CD4-positive, alpha-beta T cell treated with Interferon gamma for 1 hour (primary cell): ENCODE data around the gene FSCN2.

ENCODE experiments used
- DNase-seq: peaks from one replicate; pipeline ENCODE4 v3.0.0-alpha.2; 2020

FSCN2 gene

DNA sequence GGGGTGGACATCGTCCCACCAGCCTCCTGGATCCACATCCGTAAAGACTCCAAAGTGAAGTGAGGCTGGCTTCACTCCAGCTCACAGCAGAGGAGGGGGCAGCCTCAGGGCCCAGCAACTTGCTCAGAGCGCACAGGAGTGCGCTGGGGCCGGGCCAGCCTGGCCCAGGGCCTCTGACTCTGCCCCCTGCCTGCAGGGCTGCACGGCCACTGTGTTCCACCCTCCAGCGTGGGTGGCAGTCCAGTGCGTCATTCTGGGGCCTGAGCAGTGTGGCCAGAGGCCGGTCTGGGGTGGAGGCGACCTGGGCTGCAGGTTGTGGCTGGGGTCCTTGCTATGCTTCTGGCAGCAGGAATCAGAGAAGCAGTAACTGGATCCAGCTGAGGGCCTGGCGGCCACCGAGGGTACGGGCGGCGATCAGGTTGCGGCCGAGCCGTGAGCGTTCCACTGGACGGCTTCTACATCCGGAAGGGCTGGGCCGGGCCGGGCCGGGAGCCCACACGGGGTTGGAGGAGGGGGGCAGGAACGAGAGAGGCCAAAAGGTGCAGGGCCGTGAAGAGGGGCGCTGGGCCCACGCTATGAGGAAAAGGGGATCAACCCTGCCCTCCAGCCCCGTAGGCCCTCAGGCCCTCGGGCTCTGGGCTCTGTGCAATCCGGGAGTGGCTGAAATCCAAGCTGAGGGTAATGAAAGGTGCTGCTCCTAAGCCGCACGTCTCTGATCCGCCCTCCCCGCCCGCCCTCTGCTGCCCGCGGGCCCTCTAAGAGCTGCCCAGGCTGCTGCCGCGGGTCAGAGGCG, at the start of gene FSCN2:
Gene FSCN2 (plus strand): TSS at position 787 of the 793 bp plus-strand sequence. CDS start 155 bp downstream, outside the sequence.
- no peak for DNase-seq

- DNase-seq: no peak
These were observed 48.8 kb upstream of the FSCN2 start for GRCh38 chr17:81479175-81480071.

DNA sequence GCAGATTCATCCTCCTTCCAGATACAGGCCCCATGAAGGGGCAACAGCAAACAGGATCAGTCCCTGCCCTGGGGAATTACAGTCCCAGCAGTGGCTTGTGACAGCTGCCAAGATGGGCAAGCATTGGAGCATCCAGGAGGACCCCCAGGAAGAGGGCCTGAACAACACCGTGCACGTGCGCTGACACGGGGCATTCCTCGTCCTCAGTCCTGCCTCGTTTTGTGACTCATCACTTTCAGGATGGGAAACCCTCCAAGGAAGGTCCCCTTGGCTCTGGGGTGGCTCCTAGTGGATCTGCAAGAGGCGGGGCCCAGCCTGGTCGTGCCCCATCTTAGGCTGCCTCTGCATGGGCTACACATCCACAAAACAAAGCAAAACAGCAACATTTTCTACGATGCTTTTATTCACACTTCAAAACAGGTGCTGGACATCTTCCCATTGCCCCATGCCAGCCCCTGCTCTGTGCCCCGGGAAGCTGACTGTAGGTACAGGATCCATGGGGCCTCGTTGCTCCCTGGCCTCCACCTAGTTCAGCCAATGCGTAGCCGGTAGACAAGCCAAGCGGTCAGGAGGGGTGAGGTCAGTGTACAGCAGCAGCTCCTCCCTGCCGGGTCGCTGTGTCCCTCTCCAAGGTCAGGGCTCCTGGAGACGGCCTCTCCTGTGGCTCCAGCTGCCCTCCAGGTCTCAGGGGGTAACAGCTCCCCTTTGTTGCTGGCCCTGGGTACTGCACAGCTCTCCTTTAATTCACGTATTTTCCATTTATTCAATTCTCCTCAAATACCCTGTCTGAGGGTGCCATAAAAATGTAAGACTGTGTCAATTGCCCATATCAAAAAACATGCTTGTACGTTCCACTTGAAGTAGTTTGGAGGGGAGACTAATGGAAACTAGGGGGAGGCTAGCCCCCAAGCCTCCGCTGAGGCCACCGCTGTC, 47.8 kb upstream of the FSCN2 start:
- no peak for DNase-seq

GRCh38 chr17:81481073-81481799, 46.9 kb upstream of the FSCN2 start:
- DNase-seq: peak; percentile 78

DNA sequence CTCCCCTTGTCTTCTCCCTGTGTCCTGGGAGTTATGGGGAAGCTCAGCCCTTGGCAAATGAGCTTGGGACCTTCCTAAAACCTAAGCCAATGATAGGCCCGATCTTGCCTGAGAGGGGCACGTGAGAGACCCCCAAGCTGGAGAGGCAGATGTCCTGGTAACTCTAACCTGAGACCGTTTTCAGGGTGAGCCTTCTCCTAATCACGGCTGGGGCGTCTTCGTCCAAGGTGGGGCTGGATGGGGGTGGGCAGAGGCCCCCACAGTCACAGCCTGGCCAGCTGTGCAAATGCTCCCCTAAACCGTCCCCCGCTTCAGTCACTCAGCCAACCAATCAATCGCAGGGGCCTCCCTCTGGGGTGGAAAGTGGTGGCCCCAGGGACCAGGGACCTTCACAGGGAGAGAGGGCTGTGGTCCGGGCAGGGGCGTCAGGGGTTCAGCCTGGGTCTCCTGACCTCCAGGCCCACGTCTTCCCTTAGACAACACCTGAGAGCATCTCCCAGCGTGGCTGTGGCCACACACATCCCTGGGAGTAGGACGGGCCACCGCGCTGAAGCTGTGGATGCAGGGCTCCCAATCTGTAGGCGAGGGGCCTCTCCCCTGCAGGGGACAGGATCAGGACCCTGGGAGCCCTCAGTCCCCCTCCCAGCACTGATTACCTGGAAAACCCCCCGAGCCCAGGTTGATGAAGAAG, 46.2 kb upstream of the FSCN2 start:
- no peak for DNase-seq

DNA sequence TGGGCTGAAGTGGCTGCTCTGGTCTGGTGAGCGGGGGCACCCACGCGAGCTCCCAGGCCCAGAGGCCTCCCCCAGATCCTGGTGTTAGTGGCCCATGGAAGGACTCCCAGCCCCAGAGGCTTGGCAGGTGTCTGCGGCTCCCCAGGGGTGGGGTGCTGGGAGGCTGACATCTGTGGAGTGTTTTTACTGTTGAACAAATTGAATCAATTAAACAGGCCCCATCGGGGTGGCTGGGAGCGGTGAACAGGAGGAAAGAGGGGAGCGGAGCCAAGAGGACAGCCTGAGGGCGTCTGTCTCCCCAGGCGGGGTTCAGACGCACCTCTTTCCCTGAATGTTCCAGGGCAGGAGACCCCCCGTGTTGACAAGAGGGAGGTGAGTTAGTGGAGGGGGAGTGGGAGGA, 45.5 kb upstream of the FSCN2 start:
- DNase-seq: no peak

GRCh38 chr17:81483085-81483861, 44.9 kb upstream of the FSCN2 start:
- peak; percentile 75 for DNase-seq

- DNase-seq: no peak
These were observed 44.3 kb upstream of the FSCN2 start for GRCh38 chr17:81483862-81484194.

DNA sequence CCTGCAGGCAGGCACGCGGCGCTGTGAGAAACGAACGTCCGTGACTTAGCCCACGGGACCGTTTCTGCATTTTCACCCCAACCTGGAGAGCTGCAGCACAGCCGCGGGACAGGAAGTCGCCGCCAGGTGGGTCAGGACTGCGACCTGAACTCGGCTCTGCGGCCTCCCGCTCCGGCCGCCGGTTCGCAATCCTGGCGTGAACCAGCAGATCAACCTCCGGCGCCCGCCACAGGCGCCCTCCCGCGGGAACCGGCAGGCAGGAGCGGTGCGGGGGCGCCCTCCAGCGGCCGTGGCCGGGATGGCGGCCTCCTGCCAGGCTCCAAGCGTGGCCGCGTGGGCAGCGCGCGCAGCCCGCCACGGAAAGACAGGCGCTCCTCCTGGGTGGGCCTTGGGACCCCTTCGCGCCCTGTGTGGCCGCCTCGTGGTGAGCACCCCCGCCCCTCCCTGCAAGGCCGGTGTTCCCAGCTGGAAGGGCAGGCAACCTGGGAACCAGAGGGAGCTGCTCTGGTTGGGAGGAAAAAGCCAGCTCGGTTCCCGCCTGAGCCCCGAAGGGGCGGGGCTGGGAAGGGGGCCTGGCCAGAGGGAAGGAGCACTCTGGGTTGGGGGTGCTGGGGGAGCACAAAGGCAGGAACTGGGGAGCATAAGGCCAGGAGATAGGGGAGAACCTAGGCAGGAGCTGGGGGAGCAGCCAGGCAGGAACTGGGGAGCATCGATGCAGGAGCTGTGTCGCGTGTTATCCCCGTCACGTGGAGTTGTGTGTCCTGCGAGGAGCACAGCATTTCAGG, 43.8 kb upstream of the FSCN2 start:
- DNase-seq: peak; percentile 87

DNA sequence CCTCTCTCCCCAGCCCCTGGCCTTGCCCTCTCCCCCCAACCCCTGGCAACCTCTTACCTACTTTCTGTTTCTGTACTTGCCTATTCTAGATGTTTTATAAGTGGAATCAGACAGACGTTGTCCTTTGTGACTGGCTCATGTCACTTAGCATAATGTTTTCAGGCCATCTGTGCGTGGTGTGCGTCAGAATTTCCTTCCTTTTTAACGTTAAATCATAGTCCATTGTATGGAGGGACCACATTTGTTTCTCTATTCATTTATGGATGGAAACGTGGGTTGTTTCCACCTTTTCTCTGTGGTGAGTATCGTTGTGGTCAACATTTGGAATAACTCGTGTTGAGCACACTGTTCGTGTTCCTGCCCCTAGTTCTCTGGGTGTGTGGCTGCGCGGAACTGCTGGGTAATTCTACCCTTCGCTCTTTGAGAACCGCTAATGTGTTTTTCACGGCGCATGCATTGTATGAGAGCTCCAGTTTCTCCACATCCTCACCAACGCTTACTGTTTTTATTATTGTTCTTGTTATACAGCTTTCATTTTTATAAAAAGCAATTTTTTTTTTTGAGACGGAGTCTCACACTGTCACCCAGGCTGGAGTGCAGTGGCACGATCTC, 41.9 kb upstream of the FSCN2 start:
- DNase-seq: no peak

DNA sequence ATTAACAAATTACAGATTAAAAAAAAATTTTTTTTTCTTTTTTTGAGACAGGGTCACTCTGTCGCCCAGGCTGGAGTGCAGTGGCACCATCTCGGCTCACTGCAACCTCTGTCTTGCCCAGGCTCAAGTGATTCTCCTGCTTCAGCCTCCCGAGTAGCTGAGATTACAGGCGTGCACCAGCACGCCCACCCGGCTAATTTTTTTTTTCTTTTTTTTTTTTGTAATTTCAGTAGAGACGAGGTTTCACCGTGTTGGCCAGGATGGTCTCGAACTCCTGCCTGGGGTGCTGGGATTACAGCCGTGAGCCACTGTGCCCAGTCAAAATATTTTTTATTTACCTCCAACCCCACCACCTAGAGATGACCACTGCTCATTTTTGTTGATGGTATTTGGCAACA, 41.1 kb upstream of the FSCN2 start:
- DNase-seq: no peak

GRCh38 chr17:81487487-81488275, 40.5 kb upstream of the FSCN2 start:
- peak; percentile 76 for DNase-seq

DNA sequence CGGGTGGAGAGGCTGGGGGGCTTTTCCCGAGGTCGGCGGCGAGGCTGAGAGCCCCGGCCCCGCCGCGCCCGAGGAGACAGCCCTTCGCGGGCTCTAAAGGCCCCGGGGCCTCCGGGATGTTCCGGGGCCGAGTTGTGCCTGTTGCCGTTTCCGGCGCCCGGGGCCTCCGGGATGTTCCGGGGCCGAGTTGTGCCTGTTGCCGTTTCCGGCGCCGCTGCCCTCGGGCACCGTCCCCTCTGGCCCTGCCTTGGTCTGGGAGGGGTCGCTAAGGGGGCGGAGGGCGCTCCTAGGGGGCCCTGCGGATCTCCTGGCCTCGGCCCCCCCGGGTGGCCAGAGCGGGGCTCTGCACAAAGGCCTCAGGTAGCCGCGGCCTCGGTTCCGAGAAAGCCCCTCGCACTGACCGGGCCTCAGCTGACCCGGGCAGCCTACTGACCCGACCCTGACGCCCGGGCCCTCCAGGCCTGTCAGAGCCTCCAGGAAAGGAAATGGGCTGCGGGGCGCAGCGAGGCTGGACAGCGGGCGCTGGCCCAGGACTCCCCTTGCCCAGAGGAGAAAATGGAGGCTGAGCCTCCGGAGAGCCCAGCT, 39.8 kb upstream of the FSCN2 start:
- DNase-seq: no peak

DNA sequence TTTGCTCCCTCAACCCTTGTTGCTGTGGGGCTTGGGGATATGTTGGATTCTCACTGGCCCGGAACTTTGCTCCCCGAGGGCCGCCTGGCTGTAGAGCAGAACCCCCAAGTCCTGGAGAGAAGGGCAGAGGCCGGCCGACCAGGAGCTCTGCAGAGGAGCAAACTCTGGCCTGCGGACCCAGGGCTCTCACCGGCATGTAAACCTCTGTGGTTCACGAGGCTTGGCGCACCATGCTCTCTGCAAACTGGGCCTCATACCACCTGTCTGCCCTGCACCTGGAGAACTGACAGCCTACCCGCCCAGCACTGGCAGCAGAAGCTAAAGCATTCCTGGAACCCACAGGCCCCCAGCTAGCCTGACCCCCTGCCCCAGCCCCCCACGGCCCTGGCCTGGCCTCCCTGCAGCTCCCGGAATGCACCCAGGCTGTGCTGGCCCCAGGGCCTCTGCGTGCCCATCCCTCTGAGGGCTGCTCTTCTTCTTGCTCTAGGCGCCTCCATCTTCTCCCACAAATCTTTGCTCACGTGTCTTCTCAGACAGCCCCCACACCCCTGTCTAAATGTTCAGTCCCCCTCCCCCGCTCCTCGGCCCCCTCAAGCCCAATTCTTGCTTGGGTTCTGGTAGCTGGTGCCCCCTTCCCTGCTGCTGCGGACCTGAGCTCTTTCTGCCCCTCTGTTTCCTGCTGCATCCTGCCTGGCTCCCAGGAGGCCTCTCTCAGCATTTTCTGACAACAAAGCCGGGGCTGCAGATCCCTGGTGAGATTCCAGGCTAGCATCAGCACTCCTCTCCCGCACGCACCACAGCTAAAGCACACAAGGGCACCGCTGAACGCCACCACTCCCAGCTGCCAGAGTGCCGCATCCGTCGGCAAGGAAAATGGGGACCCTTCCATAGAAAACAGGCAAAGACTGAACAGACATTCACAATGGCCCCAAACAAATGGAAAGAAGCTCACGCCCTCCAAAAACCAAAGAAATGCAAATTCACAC, 38.9 kb upstream of the FSCN2 start:
- no peak for DNase-seq

DNA sequence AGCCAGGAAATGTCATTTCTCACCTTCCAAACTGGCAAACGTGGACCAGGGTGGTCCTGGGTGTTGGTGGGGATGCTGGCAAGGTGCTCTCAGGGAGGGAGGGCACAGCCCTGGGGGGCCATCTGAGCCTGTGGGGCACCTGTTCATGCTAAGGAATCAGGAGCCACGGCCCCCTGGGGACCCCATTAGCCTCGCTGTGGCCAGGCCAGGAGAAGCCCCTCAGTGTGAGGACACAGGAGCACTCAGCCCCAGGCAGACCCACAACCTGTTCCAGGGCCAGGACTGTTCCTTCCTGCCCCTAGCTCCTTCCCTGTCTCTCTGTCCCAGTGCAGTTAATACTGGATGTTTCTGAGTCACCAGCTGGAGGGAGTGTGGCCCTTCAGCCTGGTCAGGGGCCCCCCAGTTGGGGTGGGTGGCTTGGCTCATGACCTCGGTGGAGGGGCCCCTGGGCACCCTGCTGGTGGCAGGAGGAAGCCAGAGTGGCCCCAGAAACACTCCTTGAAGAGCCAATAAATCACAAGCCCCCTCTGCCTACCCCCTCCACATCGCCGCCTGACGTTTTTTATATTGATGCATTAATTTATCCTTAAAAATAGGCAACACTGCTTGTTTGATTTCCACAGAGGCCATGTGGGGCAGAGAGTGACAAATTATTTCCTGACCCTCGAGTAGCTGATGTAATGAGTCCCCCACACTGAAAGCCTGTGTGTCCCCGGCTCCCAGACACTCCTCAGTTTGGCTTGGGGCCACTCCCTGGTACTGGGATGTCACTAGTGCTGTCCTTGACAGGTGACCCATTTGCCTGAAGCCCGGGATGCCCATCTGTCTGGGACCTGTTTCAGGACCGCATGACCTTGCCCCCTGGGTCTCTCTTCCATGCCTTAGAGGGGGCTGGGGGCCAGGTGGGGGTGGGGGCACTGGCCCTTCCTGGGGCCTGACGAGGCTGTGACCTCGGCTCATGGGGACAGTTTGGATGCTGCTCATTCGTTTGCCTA, 37.9 kb upstream of the FSCN2 start:
- DNase-seq: no peak

DNA sequence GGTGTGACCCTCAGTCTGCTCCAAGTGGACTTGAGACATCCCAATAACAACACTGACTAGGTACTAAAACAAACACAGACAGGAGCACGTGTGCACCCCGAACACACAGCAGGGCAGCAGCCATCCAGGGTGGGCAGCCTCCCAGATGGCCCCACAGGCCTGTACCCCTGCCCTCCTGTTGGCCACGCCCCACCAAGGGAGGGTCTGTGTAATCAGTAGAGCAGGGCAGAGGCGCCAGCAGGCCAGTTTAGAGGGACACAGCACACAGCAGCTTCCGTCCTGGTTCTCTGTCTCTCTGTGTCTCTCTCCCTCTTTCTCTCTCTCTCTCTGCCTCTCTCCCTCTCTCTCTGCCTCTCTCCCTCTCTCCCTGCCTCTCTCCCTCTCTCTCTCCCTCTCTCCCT, 37.0 kb upstream of the FSCN2 start:
- no peak for DNase-seq
